Left ventricle myocardium inferior (tissue), 1 donor: ENCODE data around the gene TCF20. TPM values are rescaled to one million over a fixed set of nuclear protein-coding genes. Genes with fewer than 3 reads are reported as not detected.
A peak's percentile ranks its signal among the peaks of the same experiment; 100 is the strongest.

Experiments used
- DNase-seq: peaks from one replicate; pipeline ENCODE4 v3.0.0-alpha.2; 2020
- H3K27ac ChIP-seq: fragments of 200-600 bp; replicated peaks from 2 replicates; pipeline ENCODE4 v1.8.0; 2021
- H3K27me3 ChIP-seq: fragments of 200-600 bp; 2 replicates; pipeline ENCODE4 v1.8.0; 2021; ENCODE audit warnings: low read depth
- H3K36me3 ChIP-seq: fragments of 200-600 bp; 2 replicates; pipeline ENCODE4 v1.8.0; 2021
- H3K4me1 ChIP-seq: fragments of 200-600 bp; 2 replicates; pipeline ENCODE4 v1.8.0; 2021
- H3K4me3 ChIP-seq: fragments of 200-600 bp; 2 replicates; pipeline ENCODE4 v1.8.0; 2021; ENCODE audit warnings: mild to moderate bottlenecking, moderate library complexity
- H3K9me3 ChIP-seq: fragments of 200-600 bp; replicated peaks from 2 replicates; pipeline ENCODE4 v1.8.0; 2021
- CTCF ChIP-seq: fragments of 200-600 bp; IDR thresholded peaks from 2 replicates; pipeline ENCODE4 v1.8.0; 2021; ENCODE audit warnings: antibody characterized with exemption, mild to moderate bottlenecking, borderline replicate concordance
- intact Hi-C: fragments of 100-400 bp; cut with micrococcal nuclease; formaldehyde crosslinking; loops from one replicate; pipeline ENCODE4 v1.11.0; 2022
- total RNA-seq: library from RNA; stranded (reverse); fragmentation: NEBNext Ultra II Directional; extraction: Animal tissue kit (Norgen Biotek cat#: 25700); gene quantifications from one replicate; pipeline ENCODE4 v1.2.1, GENCODE V29; 2021
- donor health status: DM: no; HTN: yes; CAD: no; lungs with severe emphysema.

Gene TCF20
- total RNA-seq, 1 donor from 2014 or later, result 17.2 TPM

DNA sequence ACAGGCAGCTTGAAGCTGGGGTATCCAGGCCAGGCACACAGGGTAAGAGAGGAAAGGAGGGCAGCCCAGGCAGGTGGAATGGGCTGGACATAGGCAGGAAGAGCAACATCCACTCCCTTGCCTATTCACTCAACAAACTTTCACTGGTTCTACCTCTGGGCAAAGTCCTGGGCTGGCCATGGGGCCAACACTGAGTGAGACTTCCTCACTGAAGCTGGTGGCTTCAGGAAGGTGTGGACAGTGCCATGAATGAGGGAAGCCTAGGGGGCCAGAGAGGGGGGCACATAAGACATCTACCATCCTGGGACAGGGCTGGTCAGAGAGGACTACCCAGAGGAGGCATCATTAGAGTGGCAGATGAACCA is 44.9 kb upstream of the TCF20 start:
- peaks cover 12% of the 10 kb centered on the region for H3K4me1 ChIP-seq
- peaks cover 47% of the 10 kb centered on the region for H3K27me3 ChIP-seq
- intact Hi-C loops, result no loop called here
- no peak overlapping the region for H3K4me3 ChIP-seq
- DNase-seq, result no peak
- no peaks in the 10 kb centered on the region for H3K9me3 ChIP-seq
- H3K36me3 ChIP-seq, result no peaks in the 10 kb centered on the region
- TF ChIP-seq CTCF, result no peak
- no peak overlapping the region for H3K27ac ChIP-seq

DNA sequence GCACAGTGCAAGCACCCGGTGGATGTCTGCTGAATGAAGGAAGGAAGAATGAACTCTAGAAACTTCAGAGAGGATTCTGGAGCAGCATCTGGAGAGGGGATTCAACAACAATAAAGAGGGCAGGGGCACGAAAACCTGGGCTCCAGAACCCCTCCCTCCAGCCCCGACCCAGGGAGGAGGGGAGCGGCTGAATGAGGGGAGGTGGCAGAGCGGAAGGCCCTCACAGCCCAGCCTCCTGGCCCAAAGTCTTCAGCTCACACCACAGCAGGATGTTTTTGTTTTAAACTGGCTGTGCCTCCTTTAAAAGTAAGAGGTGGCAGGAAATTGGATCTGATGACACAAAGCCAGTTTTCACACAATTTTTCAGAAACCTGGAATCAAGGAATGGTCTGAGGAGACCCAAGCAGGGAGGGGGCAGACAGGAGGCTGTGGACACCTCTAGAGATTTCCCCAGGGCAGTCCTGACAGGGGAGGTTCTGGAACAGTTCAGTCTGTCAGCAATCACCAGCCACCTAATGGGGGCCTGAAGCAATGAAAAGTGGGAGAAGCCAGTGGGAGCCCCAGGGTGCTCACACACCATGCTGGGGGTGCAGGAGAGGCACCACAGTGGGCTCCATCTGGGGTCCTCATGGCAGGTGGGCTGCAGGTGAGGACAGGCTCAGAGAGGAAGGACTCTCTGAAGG is 44.4 kb upstream of the TCF20 start:
- no peak for DNase-seq
- Histone ChIP-seq H3K36me3 (no peaks in the 10 kb centered on the region), H3K27me3 (peaks cover 48% of the 10 kb centered on the region), H3K9me3 (no peaks in the 10 kb centered on the region), H3K27ac (no peak overlapping the region), H3K4me1 (peaks cover 12% of the 10 kb centered on the region), H3K4me3 (no peak overlapping the region)
- no peak for TF ChIP-seq CTCF
- intact Hi-C loops, result no loop called here

DNA sequence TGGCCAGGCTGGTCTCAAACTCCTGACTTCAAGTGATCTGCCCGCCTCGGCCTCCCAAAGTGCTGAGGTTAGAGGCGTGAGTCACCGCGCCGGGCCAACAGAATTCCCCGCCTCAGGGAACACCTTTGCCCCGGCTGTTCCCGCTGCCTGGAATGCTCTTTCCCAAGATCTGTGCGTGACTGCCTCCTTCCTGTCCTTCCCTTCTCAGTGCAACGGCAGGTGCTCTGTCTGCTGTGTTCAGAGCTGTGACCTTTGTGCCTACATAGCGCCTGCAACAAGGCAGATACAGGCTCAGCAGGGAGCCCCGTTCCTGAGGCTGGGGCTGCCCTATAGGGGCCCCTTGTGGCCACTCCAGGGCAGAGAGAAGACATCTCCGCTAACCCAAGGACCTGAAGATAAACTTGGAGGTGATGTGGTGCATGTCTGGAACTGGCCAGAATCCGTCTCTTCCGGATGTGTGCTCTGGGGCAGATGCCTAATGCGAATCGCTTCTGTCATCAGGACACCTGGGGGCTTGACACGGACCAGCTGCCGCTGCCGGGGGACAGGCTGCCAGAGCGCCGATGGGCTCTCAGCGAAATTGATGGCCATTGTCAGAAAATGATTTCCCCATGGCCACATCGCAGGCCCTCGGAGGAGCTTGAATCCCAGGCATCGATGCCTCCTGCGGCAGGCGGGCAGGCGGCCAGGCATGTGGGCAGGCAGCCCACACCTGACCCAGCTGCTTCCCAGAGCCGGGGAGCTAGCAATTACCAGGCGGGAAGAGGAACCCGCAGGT is 43.5 kb upstream of the TCF20 start:
- DNase-seq, result peak; percentile 45
- Histone ChIP-seq H3K4me3 (no peak overlapping the region), H3K27me3 (peaks cover 51% of the 10 kb centered on the region), H3K27ac (no peak overlapping the region), H3K4me1 (peaks cover 12% of the 10 kb centered on the region), H3K36me3 (no peaks in the 10 kb centered on the region), H3K9me3 (no peaks in the 10 kb centered on the region)
- peak; percentile 37 for TF ChIP-seq CTCF
- intact Hi-C loops, result no loop called here

GRCh38 chr22:42313204-42313603 is 42.8 kb upstream of the TCF20 start:
- Histone ChIP-seq H3K9me3 (no peaks in the 10 kb centered on the region), H3K36me3 (no peaks in the 10 kb centered on the region), H3K4me1 (peaks cover 12% of the 10 kb centered on the region), H3K27me3 (peaks cover 59% of the 10 kb centered on the region), H3K4me3 (no peak overlapping the region), H3K27ac (no peak overlapping the region)
- no peak for TF ChIP-seq CTCF
- DNase-seq, result no peak
- intact Hi-C loops, result no loop called here

GRCh38 chr22:42310291-42311015 is 40.0 kb upstream of the TCF20 start:
- no peak for DNase-seq
- intact Hi-C loops, result no loop called here
- H3K27me3 ChIP-seq, result peaks cover 78% of the 10 kb centered on the region
- H3K4me3 ChIP-seq, result no peak overlapping the region
- H3K9me3 ChIP-seq, result no peaks in the 10 kb centered on the region
- no peak overlapping the region for H3K27ac ChIP-seq
- no peaks in the 10 kb centered on the region for H3K36me3 ChIP-seq
- TF ChIP-seq CTCF, result no peak
- peaks cover 12% of the 10 kb centered on the region for H3K4me1 ChIP-seq
